ENCODE measurements around the gene SPATC1L.
"Not testable (repeated sequence)": the region's sequence is repeated elsewhere in the genome, so short reads cannot be mapped to it uniquely, and the experiment has no call there.

SPATC1L gene

DNA sequence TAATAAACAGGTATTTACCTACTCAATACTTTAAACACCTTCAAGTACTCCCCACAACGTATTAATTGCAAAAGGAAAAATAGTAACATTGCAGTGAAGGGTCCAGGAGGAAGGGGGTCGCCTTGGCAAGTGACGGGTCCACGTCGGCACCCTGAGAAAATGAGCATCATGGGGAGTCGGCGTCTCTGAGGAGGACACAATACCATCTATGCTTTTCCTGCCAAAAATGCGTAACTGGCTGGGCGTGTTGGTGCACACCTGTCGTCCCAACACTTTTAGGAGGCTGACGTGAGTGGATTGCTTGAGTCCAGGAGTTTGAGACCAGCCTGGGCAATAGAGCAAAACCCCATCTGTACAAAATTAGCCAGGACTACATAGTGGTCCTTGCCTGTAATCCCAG lies 36.2 kb downstream of the SPATC1L start:
- DNase-seq (ENCODE audit: low spot score): no peak
- TF ChIP-seq, protein P1, sequence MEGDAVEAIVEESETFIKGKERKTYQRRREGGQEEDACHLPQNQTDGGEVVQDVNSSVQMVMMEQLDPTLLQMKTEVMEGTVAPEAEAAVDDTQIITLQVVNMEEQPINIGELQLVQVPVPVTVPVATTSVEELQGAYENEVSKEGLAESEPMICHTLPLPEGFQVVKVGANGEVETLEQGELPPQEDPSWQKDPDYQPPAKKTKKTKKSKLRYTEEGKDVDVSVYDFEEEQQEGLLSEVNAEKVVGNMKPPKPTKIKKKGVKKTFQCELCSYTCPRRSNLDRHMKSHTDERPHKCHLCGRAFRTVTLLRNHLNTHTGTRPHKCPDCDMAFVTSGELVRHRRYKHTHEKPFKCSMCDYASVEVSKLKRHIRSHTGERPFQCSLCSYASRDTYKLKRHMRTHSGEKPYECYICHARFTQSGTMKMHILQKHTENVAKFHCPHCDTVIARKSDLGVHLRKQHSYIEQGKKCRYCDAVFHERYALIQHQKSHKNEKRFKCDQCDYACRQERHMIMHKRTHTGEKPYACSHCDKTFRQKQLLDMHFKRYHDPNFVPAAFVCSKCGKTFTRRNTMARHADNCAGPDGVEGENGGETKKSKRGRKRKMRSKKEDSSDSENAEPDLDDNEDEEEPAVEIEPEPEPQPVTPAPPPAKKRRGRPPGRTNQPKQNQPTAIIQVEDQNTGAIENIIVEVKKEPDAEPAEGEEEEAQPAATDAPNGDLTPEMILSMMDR (IDR thresholded peaks at IDR 0.05): no peak
- H3K4me3 ChIP-seq: no peak overlapping the region
- no peak overlapping the region for H3K27ac ChIP-seq

DNA sequence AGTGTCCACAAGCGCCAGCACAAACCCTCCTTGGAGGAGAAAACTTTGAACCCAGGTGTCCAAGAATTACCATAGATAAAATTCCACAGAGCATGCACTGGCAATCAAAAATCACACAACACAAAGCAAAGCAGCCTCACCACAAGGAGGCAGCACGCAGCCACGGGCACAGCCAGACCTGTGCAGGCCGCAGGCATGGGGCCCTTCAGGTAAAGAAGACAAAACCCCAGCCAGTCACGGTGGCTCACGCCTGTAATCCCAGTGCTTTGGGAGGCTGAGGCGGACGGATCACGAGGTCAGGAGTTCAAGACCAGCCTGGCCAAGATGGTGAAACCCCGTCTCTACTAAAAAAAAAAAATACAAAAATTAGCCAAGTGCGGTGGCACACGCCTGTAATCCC lies 36.8 kb downstream of the SPATC1L start:
- not testable (repeated sequence) for H3K4me3 ChIP-seq; H3K27ac ChIP-seq; DNase-seq (ENCODE audit: low spot score)

DNA sequence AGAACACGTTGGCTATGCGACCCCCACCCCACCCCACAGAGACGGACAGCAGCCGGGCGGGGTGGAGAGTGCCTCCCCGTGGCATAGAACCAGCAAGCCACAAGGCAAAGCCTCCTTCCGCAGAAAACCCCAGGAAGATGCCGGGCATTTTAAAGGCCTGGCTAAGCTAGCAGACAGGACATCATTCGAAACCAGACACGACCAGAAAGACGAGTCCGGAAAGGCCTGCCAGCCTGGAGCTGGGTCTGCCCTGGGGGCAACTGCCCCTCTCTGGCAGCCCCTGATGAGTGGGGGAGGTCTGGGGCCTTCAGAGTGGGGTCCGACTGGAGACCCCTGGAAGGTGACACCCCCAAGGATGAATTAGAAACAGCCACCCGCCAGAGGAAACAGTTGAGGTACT lies 37.4 kb downstream of the SPATC1L start:
- DNase-seq (ENCODE audit: low spot score): no peak
- TF ChIP-seq, protein P1 (IDR thresholded peaks at IDR 0.05): no peak
- no peak overlapping the region for H3K4me3 ChIP-seq
- H3K27ac ChIP-seq: no peak overlapping the region

DNA sequence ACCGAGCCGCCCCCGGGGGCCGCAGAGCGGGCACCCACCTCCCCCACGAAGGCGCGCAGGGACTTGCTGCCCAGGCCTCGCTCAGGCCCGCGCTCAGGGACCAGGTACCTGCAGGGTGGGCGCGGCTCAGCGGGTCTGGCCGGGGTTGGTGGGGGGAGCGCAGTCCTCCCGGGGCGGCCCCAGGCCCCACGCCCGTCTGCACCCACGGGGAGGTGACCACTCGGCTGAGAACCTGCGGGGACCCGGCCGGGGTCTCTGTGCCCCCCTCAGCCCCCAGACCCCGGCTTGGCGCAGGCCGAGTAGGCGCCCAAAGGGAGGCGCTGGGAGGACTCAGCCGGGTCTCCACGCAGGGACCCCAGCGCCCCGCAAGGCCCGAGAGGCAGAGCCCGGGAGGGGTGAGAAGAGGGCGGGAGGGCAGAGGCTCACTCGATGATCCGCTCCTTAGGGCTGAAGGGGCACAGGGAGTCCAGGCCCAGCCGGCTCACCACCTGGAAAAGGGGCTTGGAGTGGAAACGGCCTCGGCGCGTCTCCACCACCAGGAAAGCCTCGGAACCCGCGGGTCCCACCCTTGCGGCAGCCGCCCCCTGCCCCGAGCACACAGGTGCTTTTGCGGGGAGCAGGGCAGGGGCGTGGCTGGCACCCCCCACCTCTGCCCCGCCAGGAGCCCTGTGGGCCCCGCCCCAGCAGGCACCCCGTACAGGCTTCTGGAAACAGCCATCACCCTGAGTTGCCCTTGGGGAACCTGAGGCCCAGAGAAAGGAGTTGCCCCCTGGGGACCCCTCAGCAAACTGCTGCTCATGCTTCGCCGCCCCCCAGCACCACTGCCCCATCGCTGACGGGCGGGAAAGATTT lies 38.2 kb downstream of the SPATC1L start:
- TF ChIP-seq, protein P1 (IDR thresholded peaks at IDR 0.05): no peak
- no peak for DNase-seq (ENCODE audit: low spot score)
- Histone ChIP-seq H3K4me3 (no peak overlapping the region), H3K27ac (no peak overlapping the region)

DNA sequence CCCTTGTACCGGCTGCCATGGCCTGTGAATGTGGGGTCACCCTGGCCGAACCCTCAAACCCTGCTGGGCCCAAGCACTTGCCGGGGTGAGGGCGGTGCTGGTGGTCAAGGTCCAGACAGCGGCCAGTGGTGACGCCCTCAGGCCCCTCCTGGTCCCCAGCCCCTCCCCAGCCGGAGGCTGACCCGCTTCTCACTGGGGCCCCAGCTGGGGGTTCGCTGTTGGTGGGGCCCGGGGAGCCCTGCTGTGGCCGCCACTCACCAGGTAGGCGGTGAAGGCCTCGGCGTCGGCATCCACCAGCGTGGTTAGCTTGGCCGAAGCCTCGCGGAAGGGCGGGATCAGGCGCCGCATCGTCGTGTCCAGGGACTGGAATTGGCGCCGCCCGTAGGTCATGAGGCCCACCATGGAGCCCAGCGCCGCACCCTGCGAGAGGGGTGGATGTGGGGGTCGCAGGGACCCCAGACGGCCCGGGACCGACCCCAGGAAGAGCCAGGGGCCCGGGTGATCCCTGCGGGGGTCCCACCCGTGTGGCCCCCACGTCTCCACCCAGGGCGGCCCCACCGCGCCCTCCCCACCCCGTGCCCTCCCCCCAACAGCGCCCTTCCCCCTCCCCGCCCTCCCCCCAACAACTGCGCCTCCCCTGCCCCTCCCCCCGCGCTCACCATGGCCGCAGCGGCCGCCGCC lies 39.0 kb downstream of the SPATC1L start:
- no peak for DNase-seq (ENCODE audit: low spot score)
- no peak overlapping the region for H3K27ac ChIP-seq
- no peak overlapping the region for H3K4me3 ChIP-seq
- TF ChIP-seq, protein P1 (IDR thresholded peaks at IDR 0.05): no peak

DNA sequence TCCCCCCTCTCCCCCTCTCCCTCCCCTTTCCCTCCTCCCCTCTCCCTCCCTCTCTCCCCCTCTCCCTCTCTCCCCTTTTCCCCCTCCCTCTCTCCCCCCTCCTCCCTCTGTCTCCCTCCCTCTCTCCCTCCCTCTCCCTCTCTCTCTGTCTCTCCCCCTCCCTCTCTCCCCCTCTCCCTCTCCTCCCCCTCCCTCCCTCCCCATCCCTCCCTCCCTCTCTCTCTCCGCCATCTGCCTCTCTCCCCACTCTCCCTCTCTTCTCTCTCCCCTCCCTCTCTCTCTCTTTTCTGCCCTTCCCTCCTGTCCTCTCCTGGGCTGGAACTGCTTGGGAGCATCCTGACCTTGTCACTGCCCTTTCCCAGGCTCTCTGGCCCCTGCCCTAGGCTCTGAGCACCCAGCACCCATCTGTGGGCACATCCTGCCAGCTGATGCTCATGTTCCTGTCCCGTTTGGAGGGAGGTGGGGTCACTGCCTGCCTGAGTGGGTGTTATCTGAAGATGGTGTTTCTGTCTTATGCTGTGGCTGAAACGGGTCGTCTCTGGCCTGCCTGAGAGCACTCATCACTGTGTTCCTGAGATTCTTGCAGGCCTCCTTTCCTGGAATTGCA lies 39.7 kb downstream of the SPATC1L start:
- no peak overlapping the region for H3K27ac ChIP-seq
- no peak overlapping the region for H3K4me3 ChIP-seq
- no peak for DNase-seq (ENCODE audit: low spot score)
- TF ChIP-seq, protein P1 (IDR thresholded peaks at IDR 0.05): no peak

DNA sequence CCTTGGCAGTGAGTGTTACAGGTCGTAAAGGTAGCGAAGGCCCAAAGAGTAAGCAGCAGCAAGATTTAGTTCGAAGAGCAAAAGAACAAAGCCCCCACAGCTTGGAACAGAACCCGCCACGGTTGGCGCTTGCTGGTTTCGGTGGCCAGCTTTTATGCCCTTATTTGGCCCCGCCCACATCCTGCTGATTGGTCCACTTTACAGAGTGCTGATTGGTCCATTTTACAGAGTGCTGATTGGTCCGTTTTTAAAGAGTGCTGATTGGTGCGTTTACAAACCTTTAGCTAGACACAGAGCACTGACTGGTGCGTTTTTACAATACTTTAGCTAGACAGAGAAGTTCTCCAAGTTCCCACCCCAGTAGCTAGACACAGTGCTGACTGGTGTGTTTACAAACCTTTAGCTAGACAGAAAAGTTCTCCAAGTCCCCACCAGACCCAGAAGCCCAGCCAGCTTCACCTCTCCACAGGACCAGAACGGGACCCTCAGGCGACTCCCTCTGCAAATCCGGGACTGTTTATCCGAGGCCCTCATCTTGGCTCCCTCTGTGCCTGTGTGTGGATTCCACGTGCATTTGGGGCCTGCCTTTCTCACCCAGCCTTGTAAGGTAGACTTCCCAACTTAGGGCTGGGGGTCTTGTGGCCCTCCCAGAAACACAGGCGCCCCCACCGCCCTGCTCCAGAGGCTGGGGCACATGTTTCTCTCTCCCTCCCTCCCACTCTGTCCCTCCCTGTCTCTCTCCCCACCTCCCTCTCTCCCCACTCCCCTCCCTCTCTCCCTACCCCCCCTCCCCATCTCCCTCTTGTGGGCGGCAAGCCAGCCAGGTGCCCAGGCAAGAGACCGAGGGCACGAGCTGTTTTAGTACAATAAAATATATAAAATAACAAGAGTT lies 41.4 kb downstream of the SPATC1L start:
- no peak for DNase-seq (ENCODE audit: low spot score)
- no peak overlapping the region for H3K4me3 ChIP-seq
- TF ChIP-seq, protein P1 (IDR thresholded peaks at IDR 0.05): no peak
- no peak overlapping the region for H3K27ac ChIP-seq
